WI38 (cell line): Measurements from ENCODE around the gene ZNF506.
"Not testable (repeated sequence)": the region's sequence is repeated elsewhere in the genome, so short reads cannot be mapped to it uniquely, and the experiment has no call there.

Experiments
- H3K4me3 ChIP-seq: 2 replicates; pipeline ENCODE4 v1.5.1; 2011; ENCODE audit warnings: low read depth, mild to moderate bottlenecking, control low read depth, low read length
- CTCF ChIP-seq: IDR thresholded peaks from 2 replicates; pipeline ENCODE4 v1.5.1; 2012; ENCODE audit warnings: low read depth, mild to moderate bottlenecking, control low read depth, low read length

Gene ZNF506

GRCh38 chr19:19816679-19817078, 4.9 kb downstream of the ZNF506 start:
- TF ChIP-seq CTCF = no peak
- H3K4me3 ChIP-seq = no peak overlapping the region

GRCh38 chr19:19811999-19812398, 9.6 kb downstream of the ZNF506 start:
- H3K4me3 ChIP-seq = not testable (repeated sequence)

- TF ChIP-seq CTCF = no peak
- no peak overlapping the region for H3K4me3 ChIP-seq
Observed at GRCh38 chr19:19805480-19805879, 16.1 kb downstream of the ZNF506 start.

- no peak for TF ChIP-seq CTCF
- H3K4me3 ChIP-seq = no peak overlapping the region
Observed at GRCh38 chr19:19788015-19788414, 33.5 kb downstream of the ZNF506 start.

GRCh38 chr19:19785476-19785875, 36.1 kb downstream of the ZNF506 start:
- not testable (repeated sequence) for H3K4me3 ChIP-seq

- no peak for TF ChIP-seq CTCF
- H3K4me3 ChIP-seq = no peak overlapping the region
Observed at GRCh38 chr19:19782783-19783182, 38.8 kb downstream of the ZNF506 start.

GRCh38 chr19:19781791-19782190, 39.8 kb downstream of the ZNF506 start:
- H3K4me3 ChIP-seq = not testable (repeated sequence)

GRCh38 chr19:19778666-19779065, 42.9 kb downstream of the ZNF506 start:
- TF ChIP-seq CTCF = no peak
- H3K4me3 ChIP-seq = no peak overlapping the region

- no peak overlapping the region; the same call in 1 of the 2 replicates for H3K4me3 ChIP-seq
Observed at GRCh38 chr19:19777692-19778091, 43.9 kb downstream of the ZNF506 start.

More at GRCh38 chr19:19777692-19778091, 43.9 kb downstream of the ZNF506 start:
- TF ChIP-seq CTCF = no peak
